Activated CD4-positive, alpha-beta memory T cell treated with anti-CD3 and anti-CD28 coated beads for 36 hours (primary cell): ENCODE results near the gene PCNP. TPM values are rescaled to one million over a fixed set of nuclear protein-coding genes. Genes with fewer than 3 reads are reported as not detected.
"Not testable (repeated sequence)": the region's sequence is repeated elsewhere in the genome, so short reads cannot be mapped to it uniquely, and the experiment has no call there.

ENCODE experiments used
- CTCF ChIA-PET: fragments of 350-600 bp; sonication (Branson Sonifier 250); formaldehyde crosslinking; loops from one replicate; lab custom pipeline; 2021; ENCODE audit warnings: antibody characterized with exemption, inconsistent platforms; lab: Charles Lee
- POLR2A ChIA-PET: fragments of 350-600 bp; sonication (Branson Sonifier 250); formaldehyde crosslinking; loops from one replicate; lab custom pipeline; 2021; ENCODE audit warnings: antibody characterized with exemption; lab: Charles Lee
- DNase-seq: peaks from one replicate; pipeline ENCODE4 v3.0.0-alpha.2; 2020
- H3K27ac Mint-ChIP-seq: one replicate; pipeline ENCODE4 v1.8.0; 2021; ENCODE audit warnings: mixed read lengths
- H3K27me3 Mint-ChIP-seq: one replicate; pipeline ENCODE4 v1.8.0; 2021; ENCODE audit warnings: mixed read lengths
- H3K36me3 Mint-ChIP-seq: one replicate; pipeline ENCODE4 v1.8.0; 2021; ENCODE audit warnings: mixed read lengths
- H3K4me1 Mint-ChIP-seq: one replicate; pipeline ENCODE4 v1.8.0; 2021; ENCODE audit warnings: low read depth, mixed read lengths
- H3K4me3 Mint-ChIP-seq: one replicate; pipeline ENCODE4 v1.8.0; 2021; ENCODE audit warnings: mild to moderate bottlenecking, mixed read lengths
- H3K9me3 Mint-ChIP-seq: one replicate; pipeline ENCODE4 v1.8.0; 2021; ENCODE audit warnings: mixed read lengths
- intact Hi-C: fragments of 100-400 bp; cut with micrococcal nuclease; formaldehyde crosslinking; loops from one replicate; pipeline ENCODE4 v1.15.1; 2023
- total RNA-seq, 2 experiments: library from RNA; stranded (reverse); gene quantifications; one replicate each; pipeline ENCODE4 v1.2.3, GENCODE V29; 2021

PCNP gene
- total RNA-seq, 2 experiments from 2014 or later = 231 to 236 TPM

DNA sequence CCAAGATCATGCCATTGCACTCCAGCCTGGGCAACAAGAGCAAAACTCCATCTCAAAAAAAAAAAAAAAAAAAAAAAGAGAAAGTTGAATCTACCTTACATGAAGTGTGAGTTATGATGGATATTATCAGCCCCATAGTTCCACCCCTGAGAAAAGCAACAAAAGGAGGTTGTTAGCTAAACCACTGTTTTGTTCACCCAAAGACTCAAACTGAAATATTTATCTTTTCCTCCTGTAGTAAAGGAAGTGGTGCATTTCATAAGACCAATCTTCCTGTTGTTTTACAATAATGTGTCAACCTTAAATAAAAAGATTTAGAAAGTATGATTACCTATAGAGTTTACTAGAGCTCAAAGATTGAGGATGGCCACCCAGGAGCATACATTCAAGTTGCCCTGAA lies 31.0 kb upstream of the PCNP start:
- H3K4me1 Mint-ChIP-seq = peaks cover 30% of the 10 kb centered on the region
- intact Hi-C loops = loop anchor here (1.0 to 5.0 kb wide), 3 partner anchors 12 to 76 kb away; no protein-coding TSS in a partner anchor
- no peaks in the 10 kb centered on the region for H3K36me3 Mint-ChIP-seq
- no peak for DNase-seq
- H3K27me3 Mint-ChIP-seq = no peaks in the 10 kb centered on the region
- H3K4me3 Mint-ChIP-seq = no peak overlapping the region
- ChIA-PET CTCF (interaction anchor here (1.0 kb wide), 1 partner anchor 24 kb away, joined by 5 read pairs; no protein-coding TSS in a partner anchor), POLR2A (interaction anchor here (0.9 to 2.0 kb wide), 2 partner anchors 19 to 24 kb away, joined by 3 to 10 read pairs; partner anchors contain the start of gene TRMT10C)
- peak overlapping the region; percentile 60 for H3K27ac Mint-ChIP-seq
- peaks cover 11% of the 10 kb centered on the region for H3K9me3 Mint-ChIP-seq

DNA sequence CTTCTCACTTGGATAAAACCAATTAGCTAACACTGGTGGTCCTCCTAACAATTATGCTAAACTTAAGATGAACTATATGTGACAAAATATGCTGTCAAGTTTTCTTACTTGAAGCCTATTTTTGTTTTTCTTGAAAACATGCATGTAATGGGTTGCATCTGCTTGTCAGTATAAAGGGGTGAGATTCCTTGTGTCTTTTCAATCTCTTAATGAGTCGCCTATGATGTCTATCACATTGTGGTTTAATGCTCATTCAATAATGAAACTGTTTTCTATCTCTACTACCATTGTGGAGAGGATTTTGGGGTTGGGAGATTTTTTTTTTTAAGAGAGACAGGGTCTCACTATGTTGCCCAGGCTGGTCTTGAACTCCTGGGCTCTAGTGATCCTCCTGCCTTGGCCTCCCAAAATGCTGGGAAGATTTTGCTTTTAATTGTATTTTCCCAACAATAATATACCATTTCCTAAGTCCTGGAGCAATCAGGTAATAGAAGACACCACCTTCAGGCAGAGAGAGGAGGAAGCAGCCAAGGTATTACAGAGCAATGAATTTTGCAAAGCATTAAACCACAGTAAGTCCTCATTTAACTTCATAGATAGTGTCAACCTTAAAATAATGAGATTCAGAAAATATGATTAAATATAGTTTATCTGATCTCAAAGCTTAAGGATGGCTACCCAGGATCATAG lies 29.7 kb upstream of the PCNP start:
- H3K4me1 Mint-ChIP-seq = peaks cover 33% of the 10 kb centered on the region
- H3K27me3 Mint-ChIP-seq = no peaks in the 10 kb centered on the region
- DNase-seq = no peak
- no peaks in the 10 kb centered on the region for H3K36me3 Mint-ChIP-seq
- peak overlapping the region; percentile 56 for H3K27ac Mint-ChIP-seq
- H3K4me3 Mint-ChIP-seq = no peak overlapping the region
- ChIA-PET CTCF (no interaction called here), POLR2A (interaction anchor here (2.0 kb wide), 1 partner anchor 25 kb away, joined by 10 read pairs; no protein-coding TSS in a partner anchor)
- intact Hi-C loops = loop anchor here (1.0 to 5.0 kb wide), 2 partner anchors 17 to 77 kb away; partner anchors contain the start of gene TRMT10C
- H3K9me3 Mint-ChIP-seq = peaks cover 4% of the 10 kb centered on the region

- H3K36me3 Mint-ChIP-seq = no peaks in the 10 kb centered on the region
- ChIA-PET POLR2A (no interaction called here), CTCF (no interaction called here)
- intact Hi-C loops = no loop called here
- no peak overlapping the region for H3K4me3 Mint-ChIP-seq
- H3K27me3 Mint-ChIP-seq = no peaks in the 10 kb centered on the region
- H3K4me1 Mint-ChIP-seq = peaks cover 16% of the 10 kb centered on the region
- H3K27ac Mint-ChIP-seq = no peak overlapping the region
- DNase-seq = no peak
- no peaks in the 10 kb centered on the region for H3K9me3 Mint-ChIP-seq
Measured at GRCh38 chr3:101548527-101549105, 25.4 kb upstream of the PCNP start.

DNA sequence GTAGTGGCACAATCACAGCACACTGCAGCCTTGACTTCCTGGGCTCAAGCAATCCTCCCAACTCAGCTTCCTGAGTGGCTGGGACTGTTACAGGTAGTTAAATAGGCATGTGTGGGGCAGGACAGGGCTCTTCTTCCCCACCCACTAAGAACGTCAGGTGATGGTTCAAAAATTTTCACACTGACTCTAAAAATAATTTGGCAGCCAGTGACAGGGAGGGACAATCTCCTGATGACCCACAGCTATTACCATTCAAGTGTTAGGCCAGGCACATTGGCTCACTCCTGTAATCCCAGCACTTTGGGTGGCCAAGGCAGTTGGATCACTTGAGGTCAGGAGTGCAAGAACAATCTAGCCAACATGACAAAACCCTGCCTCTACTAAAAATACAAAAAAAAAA lies 24.5 kb upstream of the PCNP start:
- no peak for DNase-seq
- no peaks in the 10 kb centered on the region for H3K9me3 Mint-ChIP-seq
- H3K27me3 Mint-ChIP-seq = no peaks in the 10 kb centered on the region
- H3K4me3 Mint-ChIP-seq = no peak overlapping the region
- H3K4me1 Mint-ChIP-seq = peaks cover 8% of the 10 kb centered on the region
- CTCF ChIA-PET = interaction anchor here (0.5 kb wide), 1 partner anchor 30 kb away, joined by 3 read pairs; no protein-coding TSS in a partner anchor
- no peaks in the 10 kb centered on the region for H3K36me3 Mint-ChIP-seq
- intact Hi-C loops = no loop called here
- no peak overlapping the region for H3K27ac Mint-ChIP-seq
- POLR2A ChIA-PET = no interaction called here

DNA sequence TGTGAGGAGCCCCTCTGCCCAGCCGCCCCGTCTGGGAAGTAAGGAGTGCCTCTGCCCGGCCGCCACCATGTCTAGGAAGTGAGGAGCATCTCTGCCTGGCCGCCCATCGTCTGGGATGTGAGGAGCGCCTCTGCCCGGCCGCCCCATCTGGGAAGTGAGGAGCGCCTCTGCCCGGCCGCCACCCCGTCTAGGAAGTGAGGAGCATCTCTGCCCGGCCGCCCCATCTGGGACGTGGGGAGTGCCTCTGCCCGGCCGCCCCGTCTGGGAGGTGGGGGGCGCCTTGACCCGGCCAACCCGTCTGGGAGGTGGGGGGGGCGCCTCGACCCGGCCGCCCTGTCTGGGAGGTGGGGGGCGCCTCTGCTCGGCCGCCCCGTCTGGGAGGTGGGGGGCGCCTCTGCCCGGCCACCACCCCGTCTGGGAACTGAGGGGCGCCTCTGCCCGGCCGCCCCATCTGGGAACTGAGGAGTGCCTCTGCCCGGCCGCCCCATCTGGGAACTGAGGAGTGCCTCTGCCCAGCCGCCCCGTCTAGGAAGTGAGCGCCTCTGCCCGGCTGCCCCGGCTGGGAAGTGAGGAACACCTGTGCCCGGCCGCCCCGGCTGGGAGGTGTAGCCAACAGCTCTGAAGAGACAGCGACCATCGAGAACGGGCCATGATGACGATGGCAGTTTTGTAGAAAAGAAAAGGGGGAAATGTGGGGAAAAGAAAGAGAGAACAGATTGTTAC lies 22.5 kb upstream of the PCNP start:
- intact Hi-C loops, H3K9me3 Mint-ChIP-seq, H3K27ac Mint-ChIP-seq, DNase-seq, H3K27me3 Mint-ChIP-seq, CTCF ChIA-PET, POLR2A ChIA-PET, H3K4me3 Mint-ChIP-seq, H3K36me3 Mint-ChIP-seq, H3K4me1 Mint-ChIP-seq: not testable (repeated sequence)

- H3K4me1 Mint-ChIP-seq, H3K36me3 Mint-ChIP-seq, POLR2A ChIA-PET, H3K9me3 Mint-ChIP-seq, DNase-seq, intact Hi-C loops, CTCF ChIA-PET, H3K4me3 Mint-ChIP-seq, H3K27ac Mint-ChIP-seq, H3K27me3 Mint-ChIP-seq: not testable (repeated sequence)
Measured at GRCh38 chr3:101553381-101553780, 20.6 kb upstream of the PCNP start.

DNA sequence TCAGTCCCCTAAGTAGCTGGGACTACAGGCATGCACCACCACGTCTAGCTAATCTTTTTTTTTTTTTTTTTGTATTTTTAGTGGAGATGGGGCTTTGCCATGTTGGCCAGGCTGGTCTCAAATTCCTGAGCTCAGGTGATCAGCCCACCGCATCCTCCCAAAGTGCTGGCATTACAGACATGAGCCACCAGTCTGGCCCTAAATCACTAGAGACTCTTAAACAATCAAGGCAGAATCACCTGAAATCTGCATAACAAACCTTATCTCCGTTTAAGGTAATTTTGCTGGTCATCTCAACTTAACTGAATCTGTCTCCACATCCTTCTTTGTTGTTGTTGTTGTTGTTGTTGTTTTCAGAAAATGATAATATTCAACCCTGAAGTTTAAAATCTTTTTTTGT lies 17.9 kb upstream of the PCNP start:
- Mint-ChIP-seq H3K4me1 (peaks cover 4% of the 10 kb centered on the region), H3K4me3 (no peak overlapping the region), H3K36me3 (peaks cover 2% of the 10 kb centered on the region), H3K9me3 (no peaks in the 10 kb centered on the region), H3K27me3 (peaks cover 8% of the 10 kb centered on the region), H3K27ac (no peak overlapping the region)
- ChIA-PET CTCF (no interaction called here), POLR2A (interaction anchor here (0.6 to 0.7 kb wide), 2 partner anchors 166 to 223 kb away, joined by 3 to 6 read pairs; no protein-coding TSS in a partner anchor)
- no peak for DNase-seq
- intact Hi-C loops = no loop called here

GRCh38 chr3:101561630-101562328 lies 12.2 kb upstream of the PCNP start, which contains the start of gene TRMT10C:
TRMT10C (plus strand) TSS chr3:101561868; CDS start chr3:101564782, 2,914 bp downstream.
- intact Hi-C loops = loop anchor here (1.0 to 10.0 kb wide), 7 partner anchors 12 to 1227 kb away; partner anchors contain the start of genes NIT2, SENP7 and ZBTB11
- H3K4me3 Mint-ChIP-seq = peak within 1 kb of the TSS; percentile 97
- peaks cover 3% of the 10 kb centered on the region for H3K27me3 Mint-ChIP-seq
- DNase-seq = peak; percentile 96
- H3K36me3 Mint-ChIP-seq = peaks cover 39% of the 10 kb centered on the region
- ChIA-PET CTCF (interaction anchor here (1.0 to 4.1 kb wide), 3 partner anchors 12 to 179 kb away, joined by 3 to 24 read pairs (median 4); partner anchors contain the start of gene PCNP), POLR2A (interaction anchor here (1.6 to 2.9 kb wide), 5 partner anchors 13 to 49 kb away, joined by 3 to 23 read pairs (median 7); partner anchors contain the start of genes PCNP and SENP7)
- no peaks in the 10 kb centered on the region for H3K9me3 Mint-ChIP-seq
- H3K4me1 Mint-ChIP-seq = peaks cover 37% of the 10 kb centered on the region
- H3K27ac Mint-ChIP-seq = peak within 1 kb of the TSS; percentile 96

DNA sequence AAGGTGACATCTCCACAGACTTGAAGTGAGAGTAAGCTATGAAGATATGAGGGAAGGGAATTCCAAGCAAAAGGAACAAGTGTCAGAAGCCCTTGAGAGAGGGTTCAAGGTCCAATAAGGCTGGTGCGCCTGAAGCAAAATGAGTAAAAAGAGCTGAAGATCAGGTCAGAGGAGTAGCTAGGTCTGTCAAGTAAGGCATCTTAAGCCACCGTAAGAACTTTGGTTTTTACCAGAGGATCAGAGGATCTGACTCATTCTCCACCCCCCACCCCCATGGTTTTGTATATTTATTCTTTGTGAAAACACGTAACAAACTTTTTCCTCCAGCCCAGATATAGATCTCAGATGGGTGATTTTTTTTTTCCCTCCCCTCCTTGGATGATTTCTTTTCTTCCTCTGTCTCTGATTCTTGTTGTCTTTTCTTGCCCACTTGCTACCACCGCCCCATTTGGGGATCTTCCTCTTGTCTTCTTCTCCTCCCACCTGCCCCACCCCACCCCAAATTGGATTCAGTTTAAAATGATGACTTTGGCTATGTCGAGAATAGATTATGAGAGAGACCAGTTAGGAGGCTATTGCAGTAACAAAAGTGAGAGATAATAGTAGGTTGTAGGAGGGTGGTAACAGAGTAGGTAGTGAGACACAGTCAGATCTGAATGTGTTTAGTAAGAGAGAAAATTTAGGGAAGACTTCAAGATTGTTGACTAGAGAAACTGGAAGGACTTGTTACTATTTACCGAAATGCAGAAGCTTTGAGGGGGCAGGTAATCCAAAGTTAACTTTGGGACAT lies 6.3 kb upstream of the PCNP start:
- POLR2A ChIA-PET = interaction anchor here (0.7 to 1.6 kb wide), 3 partner anchors 49 to 117 kb away, joined by 3 to 11 read pairs (median 4); partner anchors contain the start of gene ZBTB11
- DNase-seq = peak; percentile 74
- CTCF ChIA-PET = interaction anchor here (0.6 to 1.6 kb wide), 3 partner anchors 49 to 401 kb away, joined by 3 to 4 read pairs (median 4); partner anchors contain the start of gene SENP7
- H3K9me3 Mint-ChIP-seq = no peaks in the 10 kb centered on the region
- peak overlapping the region; percentile 93 for H3K27ac Mint-ChIP-seq
- peak overlapping the region; percentile 41 for H3K4me3 Mint-ChIP-seq
- peaks cover 80% of the 10 kb centered on the region for H3K4me1 Mint-ChIP-seq
- intact Hi-C loops = loop anchor here (1.0 to 10.0 kb wide), 2 partner anchors 49 to 1233 kb away; partner anchors contain the start of gene NIT2
- H3K36me3 Mint-ChIP-seq = peaks cover 42% of the 10 kb centered on the region
- H3K27me3 Mint-ChIP-seq = no peaks in the 10 kb centered on the region

- Mint-ChIP-seq H3K4me1 (peaks cover 71% of the 10 kb centered on the region), H3K9me3 (no peaks in the 10 kb centered on the region), H3K27ac (peak overlapping the region; percentile 61), H3K4me3 (no peak overlapping the region), H3K27me3 (no peaks in the 10 kb centered on the region), H3K36me3 (peaks cover 26% of the 10 kb centered on the region)
- ChIA-PET CTCF (interaction anchor here (1.0 to 1.3 kb wide), 2 partner anchors 74 to 105 kb away, joined by 3 to 5 read pairs; no protein-coding TSS in a partner anchor), POLR2A (interaction anchor here (0.5 to 2.1 kb wide), 2 partner anchors 10 to 105 kb away, joined by 4 to 6 read pairs; no protein-coding TSS in a partner anchor)
- DNase-seq = no peak
- intact Hi-C loops = loop anchor here (5.0 to 10.0 kb wide), 5 partner anchors 104 to 1166 kb away; partner anchors contain the start of genes LNP1 and TOMM70
Measured at GRCh38 chr3:101571028-101571895, 2.7 kb upstream of the PCNP start.
